ENCODE results near the gene CCDC91. TPM values are rescaled to one million over a fixed set of nuclear protein-coding genes. Genes with fewer than 3 reads are reported as not detected.

Gene CCDC91
- total and polyA plus RNA-seq, 2 donors = 34.7 to 60.2 TPM

- no peaks in the 10 kb centered on the region for H3K36me3 ChIP-seq (ENCODE audit: control insufficient read depth in 2 of 2, insufficient read depth in 2 of 2, low read length in 1 of 2)
- H3K27ac ChIP-seq (ENCODE audit: low read depth in 1 of 2, low read length in 1 of 2) = no peak overlapping the region
- H3K27me3 ChIP-seq (ENCODE audit: control insufficient read depth in 2 of 2, insufficient read depth in 1 of 2, low read length in 1 of 2) = no peaks in the 10 kb centered on the region
- no peak for DNase-seq (ENCODE audit: low read depth in 6 of 9, low spot score in 9 of 9)
- no peaks in the 10 kb centered on the region for H3K4me1 ChIP-seq (ENCODE audit: control insufficient read depth in 2 of 2, insufficient read depth in 2 of 2, low read length in 2 of 2)
- 86% methylated on average over 3 of the region's 3 CpGs for WGBS
- no peak overlapping the region for H3K4me3 ChIP-seq (ENCODE audit: low read length in 2 of 2)
- H3K9me3 ChIP-seq (ENCODE audit: control insufficient read depth in 2 of 2, insufficient read depth in 1 of 2, low read length in 1 of 2) = no peaks in the 10 kb centered on the region
These were observed 14.0 kb upstream of the CCDC91 start for GRCh38 chr12:28176295-28176694.

- Histone ChIP-seq H3K27me3 (ENCODE audit: control insufficient read depth in 2 of 2, insufficient read depth in 1 of 2, low read length in 1 of 2) (no peaks in the 10 kb centered on the region), H3K27ac (ENCODE audit: low read depth in 1 of 2, low read length in 1 of 2) (no peak overlapping the region), H3K4me1 (ENCODE audit: control insufficient read depth in 2 of 2, insufficient read depth in 2 of 2, low read length in 2 of 2) (no peaks in the 10 kb centered on the region), H3K4me3 (ENCODE audit: low read length in 2 of 2) (no peak overlapping the region), H3K9me3 (ENCODE audit: control insufficient read depth in 2 of 2, insufficient read depth in 1 of 2, low read length in 1 of 2) (no peaks in the 10 kb centered on the region), H3K36me3 (ENCODE audit: control insufficient read depth in 2 of 2, insufficient read depth in 2 of 2, low read length in 1 of 2) (no peaks in the 10 kb centered on the region)
- no peak for DNase-seq (ENCODE audit: low read depth in 6 of 9, low spot score in 9 of 9)
- 86% methylated on average over 2 of the region's 2 CpGs for WGBS
These were observed 12.8 kb upstream of the CCDC91 start for GRCh38 chr12:28177461-28177860.

GRCh38 chr12:28177905-28178304 lies 12.4 kb upstream of the CCDC91 start:
- DNase-seq (ENCODE audit: low read depth in 6 of 9, low spot score in 9 of 9) = no peak
- no peaks in the 10 kb centered on the region for H3K4me1 ChIP-seq (ENCODE audit: control insufficient read depth in 2 of 2, insufficient read depth in 2 of 2, low read length in 2 of 2)
- H3K27ac ChIP-seq (ENCODE audit: low read depth in 1 of 2, low read length in 1 of 2) = no peak overlapping the region
- no peaks in the 10 kb centered on the region for H3K9me3 ChIP-seq (ENCODE audit: control insufficient read depth in 2 of 2, insufficient read depth in 1 of 2, low read length in 1 of 2)
- no peak overlapping the region for H3K4me3 ChIP-seq (ENCODE audit: low read length in 2 of 2)
- no peaks in the 10 kb centered on the region for H3K27me3 ChIP-seq (ENCODE audit: control insufficient read depth in 2 of 2, insufficient read depth in 1 of 2, low read length in 1 of 2)
- no peaks in the 10 kb centered on the region for H3K36me3 ChIP-seq (ENCODE audit: control insufficient read depth in 2 of 2, insufficient read depth in 2 of 2, low read length in 1 of 2)

GRCh38 chr12:28178775-28179174 lies 11.5 kb upstream of the CCDC91 start:
- 94% methylated on average over 7 of the region's 7 CpGs for WGBS
- no peak overlapping the region for H3K27ac ChIP-seq (ENCODE audit: low read depth in 1 of 2, low read length in 1 of 2)
- no peaks in the 10 kb centered on the region for H3K36me3 ChIP-seq (ENCODE audit: control insufficient read depth in 2 of 2, insufficient read depth in 2 of 2, low read length in 1 of 2)
- DNase-seq (ENCODE audit: low read depth in 6 of 9, low spot score in 9 of 9) = no peak
- no peaks in the 10 kb centered on the region for H3K4me1 ChIP-seq (ENCODE audit: control insufficient read depth in 2 of 2, insufficient read depth in 2 of 2, low read length in 2 of 2)
- H3K27me3 ChIP-seq (ENCODE audit: control insufficient read depth in 2 of 2, insufficient read depth in 1 of 2, low read length in 1 of 2) = no peaks in the 10 kb centered on the region
- H3K4me3 ChIP-seq (ENCODE audit: low read length in 2 of 2) = no peak overlapping the region
- H3K9me3 ChIP-seq (ENCODE audit: control insufficient read depth in 2 of 2, insufficient read depth in 1 of 2, low read length in 1 of 2) = no peaks in the 10 kb centered on the region

- Histone ChIP-seq H3K4me1 (ENCODE audit: control insufficient read depth in 2 of 2, insufficient read depth in 2 of 2, low read length in 2 of 2) (no peaks in the 10 kb centered on the region), H3K36me3 (ENCODE audit: control insufficient read depth in 2 of 2, insufficient read depth in 2 of 2, low read length in 1 of 2) (no peaks in the 10 kb centered on the region), H3K27ac (ENCODE audit: low read depth in 1 of 2, low read length in 1 of 2) (no peak overlapping the region), H3K9me3 (ENCODE audit: control insufficient read depth in 2 of 2, insufficient read depth in 1 of 2, low read length in 1 of 2) (no peaks in the 10 kb centered on the region), H3K27me3 (ENCODE audit: control insufficient read depth in 2 of 2, insufficient read depth in 1 of 2, low read length in 1 of 2) (no peaks in the 10 kb centered on the region), H3K4me3 (ENCODE audit: low read length in 2 of 2) (no peak overlapping the region)
- DNase-seq (ENCODE audit: low read depth in 6 of 9, low spot score in 9 of 9) = no peak
- WGBS = 92% methylated on average over 3 of the region's 3 CpGs
These were observed 9.5 kb upstream of the CCDC91 start for GRCh38 chr12:28180786-28181185.

GRCh38 chr12:28184375-28184774 lies 5.9 kb upstream of the CCDC91 start:
- no peaks in the 10 kb centered on the region for H3K36me3 ChIP-seq (ENCODE audit: control insufficient read depth in 2 of 2, insufficient read depth in 2 of 2, low read length in 1 of 2)
- H3K27ac ChIP-seq (ENCODE audit: low read depth in 1 of 2, low read length in 1 of 2) = no peak overlapping the region
- H3K4me1 ChIP-seq (ENCODE audit: control insufficient read depth in 2 of 2, insufficient read depth in 2 of 2, low read length in 2 of 2) = no peaks in the 10 kb centered on the region
- H3K4me3 ChIP-seq (ENCODE audit: low read length in 2 of 2) = no peak overlapping the region
- no peak for DNase-seq (ENCODE audit: low read depth in 6 of 9, low spot score in 9 of 9)
- H3K27me3 ChIP-seq (ENCODE audit: control insufficient read depth in 2 of 2, insufficient read depth in 1 of 2, low read length in 1 of 2) = no peaks in the 10 kb centered on the region
- WGBS = 96% methylated on average over 1 of the region's 1 CpG
- no peaks in the 10 kb centered on the region for H3K9me3 ChIP-seq (ENCODE audit: control insufficient read depth in 2 of 2, insufficient read depth in 1 of 2, low read length in 1 of 2)

- Histone ChIP-seq H3K27me3 (ENCODE audit: control insufficient read depth in 2 of 2, insufficient read depth in 1 of 2, low read length in 1 of 2) (no peaks in the 10 kb centered on the region), H3K4me1 (ENCODE audit: control insufficient read depth in 2 of 2, insufficient read depth in 2 of 2, low read length in 2 of 2) (peaks cover 3 to 10% of the 10 kb centered on the region in 2 donors), H3K36me3 (ENCODE audit: control insufficient read depth in 2 of 2, insufficient read depth in 2 of 2, low read length in 1 of 2) (no peaks in the 10 kb centered on the region), H3K4me3 (ENCODE audit: low read length in 2 of 2) (no peak overlapping the region), H3K27ac (ENCODE audit: low read depth in 1 of 2, low read length in 1 of 2) (no peak overlapping the region), H3K9me3 (ENCODE audit: control insufficient read depth in 2 of 2, insufficient read depth in 1 of 2, low read length in 1 of 2) (peaks cover 0 to 3% of the 10 kb centered on the region in 2 donors)
- WGBS = 96% methylated on average over 2 of the region's 2 CpGs
- no peak for DNase-seq (ENCODE audit: low read depth in 6 of 9, low spot score in 9 of 9)
These were observed 3.8 kb upstream of the CCDC91 start for GRCh38 chr12:28186500-28186899.

GRCh38 chr12:28189784-28190320 lies 404 bp upstream of the CCDC91 start:
- peaks cover 0 to 5% of the 10 kb centered on the region in 2 donors for H3K36me3 ChIP-seq (ENCODE audit: control insufficient read depth in 2 of 2, insufficient read depth in 2 of 2, low read length in 1 of 2)
- peaks cover 6 to 13% of the 10 kb centered on the region in 2 donors for H3K4me1 ChIP-seq (ENCODE audit: control insufficient read depth in 2 of 2, insufficient read depth in 2 of 2, low read length in 2 of 2)
- WGBS = 67% methylated on average over 9 of the region's 9 CpGs
- no peaks in the 10 kb centered on the region for H3K27me3 ChIP-seq (ENCODE audit: control insufficient read depth in 2 of 2, insufficient read depth in 1 of 2, low read length in 1 of 2)
- H3K27ac ChIP-seq (ENCODE audit: low read depth in 1 of 2, low read length in 1 of 2) = peak overlapping the region; percentile 98 to 100
- DNase-seq (ENCODE audit: low read depth in 6 of 9, low spot score in 9 of 9) = peak in 4 of 9 donors; percentile 4 to 32 (median 10)
- H3K9me3 ChIP-seq (ENCODE audit: control insufficient read depth in 2 of 2, insufficient read depth in 1 of 2, low read length in 1 of 2) = peaks cover 0 to 12% of the 10 kb centered on the region in 2 donors
- H3K4me3 ChIP-seq (ENCODE audit: low read length in 2 of 2) = peak overlapping the region; percentile 82 to 86

GRCh38 chr12:28191051-28192048 lies 1.1 kb downstream of the CCDC91 start:
- Histone ChIP-seq H3K9me3 (ENCODE audit: control insufficient read depth in 2 of 2, insufficient read depth in 1 of 2, low read length in 1 of 2) (peaks cover 0 to 13% of the 10 kb centered on the region in 2 donors), H3K27me3 (ENCODE audit: control insufficient read depth in 2 of 2, insufficient read depth in 1 of 2, low read length in 1 of 2) (no peaks in the 10 kb centered on the region), H3K4me3 (ENCODE audit: low read length in 2 of 2) (peak overlapping the region; percentile 82 to 86), H3K27ac (ENCODE audit: low read depth in 1 of 2, low read length in 1 of 2) (peak overlapping the region; percentile 98 to 100), H3K36me3 (ENCODE audit: control insufficient read depth in 2 of 2, insufficient read depth in 2 of 2, low read length in 1 of 2) (peaks cover 0 to 5% of the 10 kb centered on the region in 2 donors), H3K4me1 (ENCODE audit: control insufficient read depth in 2 of 2, insufficient read depth in 2 of 2, low read length in 2 of 2) (peaks cover 6 to 13% of the 10 kb centered on the region in 2 donors)
- peak in 3 of 9 donors; percentile 4 to 31 (median 19) for DNase-seq (ENCODE audit: low read depth in 6 of 9, low spot score in 9 of 9)
- WGBS = 30% methylated on average over 18 of the region's 18 CpGs

All from thymus (tissue), 11 donors.